ENCODE measurements around the gene TSR3.
A peak's percentile ranks its signal among the peaks of the same experiment; 100 is the strongest.

The TSR3 gene

GRCh38 chr16:1323296-1324239 is 28.1 kb downstream of the TSR3 start:
- DNase-seq (ENCODE audit: low spot score): no peak

GRCh38 chr16:1322407-1322806 is 29.3 kb downstream of the TSR3 start:
- DNase-seq (ENCODE audit: low spot score): no peak

- no peak for DNase-seq (ENCODE audit: low spot score)
Observed at GRCh38 chr16:1320658-1321240, 30.9 kb downstream of the TSR3 start.

GRCh38 chr16:1320097-1320496 is 31.6 kb downstream of the TSR3 start:
- DNase-seq (ENCODE audit: low spot score): no peak

- DNase-seq (ENCODE audit: low spot score): no peak
Observed at GRCh38 chr16:1319041-1319440, 32.6 kb downstream of the TSR3 start.

GRCh38 chr16:1318268-1318545 is 33.5 kb downstream of the TSR3 start:
- DNase-seq (ENCODE audit: low spot score): no peak

GRCh38 chr16:1317479-1318267 is 34.0 kb downstream of the TSR3 start:
- no peak for DNase-seq (ENCODE audit: low spot score)

- no peak for DNase-seq (ENCODE audit: low spot score)
Observed at GRCh38 chr16:1316033-1316405, 35.7 kb downstream of the TSR3 start.

- no peak for DNase-seq (ENCODE audit: low spot score)
Observed at GRCh38 chr16:1315081-1316032, 36.3 kb downstream of the TSR3 start.

- no peak for DNase-seq (ENCODE audit: low spot score)
Observed at GRCh38 chr16:1314399-1315068, 37.1 kb downstream of the TSR3 start.

GRCh38 chr16:1313721-1314369 is 37.8 kb downstream of the TSR3 start:
- DNase-seq (ENCODE audit: low spot score): no peak

- no peak for DNase-seq (ENCODE audit: low spot score)
Observed at GRCh38 chr16:1312903-1313302, 38.8 kb downstream of the TSR3 start.

- DNase-seq (ENCODE audit: low spot score): no peak
Observed at GRCh38 chr16:1312467-1312816, 39.2 kb downstream of the TSR3 start.

GRCh38 chr16:1311738-1312466 is 39.8 kb downstream of the TSR3 start:
- DNase-seq (ENCODE audit: low spot score): peak; percentile 50

GRCh38 chr16:1311212-1311737 is 40.4 kb downstream of the TSR3 start:
- no peak for DNase-seq (ENCODE audit: low spot score)

GRCh38 chr16:1310832-1311200 is 40.9 kb downstream of the TSR3 start:
- no peak for DNase-seq (ENCODE audit: low spot score)

GRCh38 chr16:1309888-1310831 is 41.5 kb downstream of the TSR3 start:
- peak; percentile 59 for DNase-seq (ENCODE audit: low spot score)

GRCh38 chr16:1308977-1309885 is 42.4 kb downstream of the TSR3 start, which contains the start of gene UBE2I:
Gene UBE2I (plus strand): TSS chr16:1309636. CDS start chr16:1314031, 4,395 bp downstream.
- DNase-seq (ENCODE audit: low spot score): peak; percentile 97

Measured in AG20443 (cell line).